Heart left ventricle (tissue), 16 donors: ENCODE results near the gene HYAL1. TPM values are rescaled to one million over a fixed set of nuclear protein-coding genes. Genes with fewer than 3 reads are reported as not detected.
A peak's percentile ranks its signal among the peaks of the same experiment; 100 is the strongest.

Experiments
- ATAC-seq, 4 donors: fragments of 200-7000 bp; cut with Tn5 transposase; one replicate each; pipeline ENCODE4 v1.9.1; 2020 to 2022; ENCODE audit warnings: moderate library complexity in 4 of 4, mild to moderate bottlenecking in 3 of 4, moderate number of reproducible peaks in 1 of 4
- DNase-seq, 5 donors: peaks; one replicate each; pipeline ENCODE4 v3.0.0-alpha.2; 2020
- H3K27ac ChIP-seq, 12 donors: fragments of 200-600 bp; sonication (generic) in 4 of 12; one replicate each; pipeline versions ENCODE4 v1.5.0 to v1.8.0; 2016 to 2022; ENCODE audit warnings: mild to moderate bottlenecking in 2 of 12
- H3K27me3 ChIP-seq, 9 donors: fragments of 200-600 bp; sonication (generic) in 2 of 9; one replicate each; pipeline versions ENCODE4 v1.5.1 to v1.8.0; 2016 to 2022; ENCODE audit warnings: mild to moderate bottlenecking in 3 of 9
- H3K36me3 ChIP-seq, 9 donors: fragments of 200-600 bp; sonication (generic) in 2 of 9; one replicate each; pipeline versions ENCODE4 v1.5.0 to v1.8.0; 2018 to 2022; ENCODE audit warnings: mild to moderate bottlenecking in 2 of 9
- H3K4me1 ChIP-seq, 12 donors: fragments of 200-600 bp; sonication (generic) in 4 of 12; one replicate each; pipeline versions ENCODE4 v1.5.0 to v1.8.0; 2016 to 2022; ENCODE audit warnings: mild to moderate bottlenecking in 3 of 12
- H3K4me3 ChIP-seq, 12 donors: fragments of 200-600 bp; sonication (generic) in 4 of 12; one replicate each; pipeline versions ENCODE4 v1.5.0 to v1.8.0; 2017 to 2022; ENCODE audit warnings: mild to moderate bottlenecking in 9 of 12, moderate library complexity in 4 of 12
- H3K9me3 ChIP-seq, 12 donors: fragments of 200-600 bp; sonication (generic) in 4 of 12; one replicate each; pipeline versions ENCODE4 v1.5.0 to v1.8.0; 2016 to 2022; ENCODE audit warnings: mild to moderate bottlenecking in 1 of 12
- CTCF ChIP-seq, 12 donors: fragments of 200-600 bp; sonication (generic) in 4 of 12; IDR thresholded peaks; one replicate each; pipeline versions ENCODE4 v1.5.0 to v1.8.0; 2018 to 2022; ENCODE audit warnings: antibody characterized with exemption in 12 of 12, mild to moderate bottlenecking in 5 of 12
- POLR2A ChIP-seq, 2 donors: fragments of 450-650 bp; IDR thresholded peaks; one replicate each; pipeline ENCODE4 v1.6.1; 2017; ENCODE audit warnings: antibody characterized with exemption in 2 of 2, mild to moderate bottlenecking in 2 of 2, moderate library complexity in 2 of 2
- WGBS, 4 donors: extraction: QIAGEN DNeasy Blood & Tissue Kit in 2 of 4; methylation state at CpG; one replicate each; pipeline versions ENCODE4 v1.1.5 to v1.1.7; 2013 to 2018; 5-methylcytosine and 5-hydroxymethylcytosine counted together
- intact Hi-C, 10 donors: fragments of 100-400 bp; cut with DNase I; formaldehyde crosslinking; loops; one replicate each; pipeline versions ENCODE4 v1.11.1 to v1.14.2; 2022
- polyA plus RNA-seq, 2 donors: library from polyadenylated mRNA; stranded (reverse); fragments of 200-250 nt; gene quantifications; one replicate each; pipeline ENCODE4 v1.2.3, GENCODE V29; 2013
- total RNA-seq, 9 donors: library from RNA; depleted of rRNA in 2 of 9; stranded (reverse); fragments of >200 nt in 2 of 9; fragmentation: NEBNext Ultra II Directional in 3 of 9; extraction: Animal tissue kit (Norgen Biotek cat#: 25700) in 3 of 9; gene quantifications; one replicate each; pipeline versions ENCODE4 v1.1.0 to v1.2.4, GENCODE V29; 2016 to 2023
- donor health status: ischemic (EF 13 %, LVEDD 7.1; RV severe dilation, severe dysfunction).
- donor health status: healthy with polysubstance abuse.
- donor health status: DM: no; HTN: yes; CAD: no.
- donor health status: DM: no; HTN: no; CAD: no.
- donor health status: ischemic (EF 25% LVEDD 6.9; RV normal size, moderate dysfunction).
- donor health status: ischemic (EF 25% LVEDD 5.7; RV mildly dilated, moderate dysfunction).
- donor health status: healthy.
- donor health status: DM: yes; HTN: yes; CAD: no.
- donor health status: ischemic (EF 35%, LVEDD 5.7; RV mildly dilated, moderate dysfunction).
- donor health status: nonischemic (EF 11% LVEDD 7.7; RV severe dilation, severe dysfunction).
- donor health status: DM: yes; HTN: yes; CAD: no.
- donor health status: PGD.
- donor health status: ischemic (EF 29% LVEDD 5.4; RV normal size, mild dysfunction).
- donor health status: nonischemic (EF 23%, LVEDD 6.1; RV moderate dilation, normal function).

The HYAL1 gene
- total and polyA plus RNA-seq, 11 donors, result 36.9 to 99.7 (median 57.8) TPM

GRCh38 chr3:50297384-50297775 lies 6.0 kb downstream of the HYAL1 start:
- TF ChIP-seq POLR2A (IDR thresholded peaks at IDR 0.05) (no peak), CTCF (IDR thresholded peaks at IDR 0.05) (no peak)

GRCh38 chr3:50296721-50297383 lies 6.5 kb downstream of the HYAL1 start:
- 91 to 96% (median 94%) methylated on average over 17 to 18 of the region's 18 CpGs for WGBS, 4 donors
- Histone ChIP-seq H3K27ac (no peak overlapping the region), H3K4me1 (peaks cover 11 to 50% (median 38%) of the 10 kb centered on the region in 12 donors), H3K4me3 (no peak overlapping the region), H3K36me3 (peaks cover 0 to 9% (median 0%) of the 10 kb centered on the region in 9 donors), H3K27me3 (no peaks in the 10 kb centered on the region), H3K9me3 (no peaks in the 10 kb centered on the region)
- ATAC-seq (no peak), DNase-seq (peak in 2 of 5 donors; percentile 9 to 55)
- TF ChIP-seq CTCF (IDR thresholded peaks at IDR 0.05), result no peak
- no peak for TF ChIP-seq POLR2A (IDR thresholded peaks at IDR 0.05)
- intact Hi-C loops, result loop anchor here in 1 of 10 donors (10.0 kb wide), 1 partner anchor 362 kb away; no protein-coding TSS in a partner anchor

More at GRCh38 chr3:50297384-50297775, 6.0 kb downstream of the HYAL1 start:
- ATAC-seq (no peak), DNase-seq (peak in 1 of 5 donors; percentile 11)
- peaks cover 11 to 55% (median 43%) of the 10 kb centered on the region in 12 donors for H3K4me1 ChIP-seq
- intact Hi-C loops, result loop anchor here in 1 of 10 donors (10.0 kb wide), 1 partner anchor 363 kb away; no protein-coding TSS in a partner anchor
- no peaks in the 10 kb centered on the region for H3K27me3 ChIP-seq
- H3K9me3 ChIP-seq, result no peaks in the 10 kb centered on the region
- H3K36me3 ChIP-seq, result peaks cover 0 to 15% (median 0%) of the 10 kb centered on the region in 9 donors
- peak overlapping the region in 1 of 12 donors; percentile 75 for H3K27ac ChIP-seq
- H3K4me3 ChIP-seq, result no peak overlapping the region
- 81 to 95% (median 86%) methylated on average over 2 of the region's 2 CpGs for WGBS, 4 donors

- intact Hi-C loops, result loop anchor here in 1 of 10 donors (10.0 kb wide), 1 partner anchor 361 kb away; no protein-coding TSS in a partner anchor
- ATAC-seq (no peak), DNase-seq (no peak)
- TF ChIP-seq CTCF (IDR thresholded peaks at IDR 0.05) (no peak), POLR2A (IDR thresholded peaks at IDR 0.05) (no peak)
- Histone ChIP-seq H3K27me3 (no peaks in the 10 kb centered on the region), H3K9me3 (no peaks in the 10 kb centered on the region), H3K27ac (no peak overlapping the region), H3K4me3 (no peak overlapping the region), H3K4me1 (peaks cover 13 to 50% (median 42%) of the 10 kb centered on the region in 12 donors), H3K36me3 (peaks cover 0 to 8% (median 0%) of the 10 kb centered on the region in 9 donors)
- 84 to 93% (median 87%) methylated on average over 6 to 8 of the region's 8 CpGs for WGBS, 4 donors
Measured at GRCh38 chr3:50295553-50296431, 7.6 kb downstream of the HYAL1 start.
